ENCODE data around the gene SCLY. TPM values are rescaled to one million over a fixed set of nuclear protein-coding genes. Genes with fewer than 3 reads are reported as not detected.

SCLY gene
- total and polyA plus RNA-seq, 2 of the 8 experiments (the other 6 are each of a cell fraction or from before 2014, with no cell fraction given): 79.0 to 79.5 TPM

- TF ChIP-seq, protein P1, sequence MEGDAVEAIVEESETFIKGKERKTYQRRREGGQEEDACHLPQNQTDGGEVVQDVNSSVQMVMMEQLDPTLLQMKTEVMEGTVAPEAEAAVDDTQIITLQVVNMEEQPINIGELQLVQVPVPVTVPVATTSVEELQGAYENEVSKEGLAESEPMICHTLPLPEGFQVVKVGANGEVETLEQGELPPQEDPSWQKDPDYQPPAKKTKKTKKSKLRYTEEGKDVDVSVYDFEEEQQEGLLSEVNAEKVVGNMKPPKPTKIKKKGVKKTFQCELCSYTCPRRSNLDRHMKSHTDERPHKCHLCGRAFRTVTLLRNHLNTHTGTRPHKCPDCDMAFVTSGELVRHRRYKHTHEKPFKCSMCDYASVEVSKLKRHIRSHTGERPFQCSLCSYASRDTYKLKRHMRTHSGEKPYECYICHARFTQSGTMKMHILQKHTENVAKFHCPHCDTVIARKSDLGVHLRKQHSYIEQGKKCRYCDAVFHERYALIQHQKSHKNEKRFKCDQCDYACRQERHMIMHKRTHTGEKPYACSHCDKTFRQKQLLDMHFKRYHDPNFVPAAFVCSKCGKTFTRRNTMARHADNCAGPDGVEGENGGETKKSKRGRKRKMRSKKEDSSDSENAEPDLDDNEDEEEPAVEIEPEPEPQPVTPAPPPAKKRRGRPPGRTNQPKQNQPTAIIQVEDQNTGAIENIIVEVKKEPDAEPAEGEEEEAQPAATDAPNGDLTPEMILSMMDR (IDR thresholded peaks at IDR 0.05; ENCODE audit: control extremely low read depth in 1 of 3, insufficient read depth in 1 of 3, low read depth in 1 of 3, low read length in 3 of 3): no peak
- TF ChIP-seq EGR1 (IDR thresholded peaks at IDR 0.05; ENCODE audit: borderline replicate concordance, low read depth, low read length): no peak
- TF ChIP-seq JUND (IDR thresholded peaks at IDR 0.05; ENCODE audit: low read length): no peak
- TF ChIP-seq SP1 (IDR thresholded peaks at IDR 0.05; ENCODE audit: low read depth, low read length): no peak
These were observed 55.7 kb downstream of the SCLY start (continued) for GRCh38 chr2:238116298-238117198.
